Type B pancreatic cell (in vitro differentiated cells): ENCODE results near the gene HTN3. TPM values are rescaled to one million over a fixed set of nuclear protein-coding genes. Genes with fewer than 3 reads are reported as not detected.
"Not testable (repeated sequence)": the region's sequence is repeated elsewhere in the genome, so short reads cannot be mapped to it uniquely, and the experiment has no call there.

Source experiments
- DNase-seq: peaks from one replicate; pipeline ENCODE4 v3.0.0; 2021; ENCODE audit warnings: mixed read lengths; ENCODE audit not compliant: unreplicated experiment; ENCODE audit errors: extremely low spot score
- H3K27ac Mint-ChIP-seq: 2 replicates; pipeline ENCODE4 v1.8.0; 2021; ENCODE audit warnings: mild to moderate bottlenecking, mixed read lengths
- H3K27me3 Mint-ChIP-seq: 2 replicates; pipeline ENCODE4 v1.8.0; 2021; ENCODE audit warnings: mixed read lengths
- H3K36me3 Mint-ChIP-seq: 2 replicates; pipeline ENCODE4 v1.8.0; 2021; ENCODE audit warnings: mixed read lengths
- H3K4me1 Mint-ChIP-seq: one replicate; pipeline ENCODE4 v1.8.0; 2021; ENCODE audit warnings: mixed read lengths; ENCODE audit not compliant: unreplicated experiment
- H3K4me3 Mint-ChIP-seq: 2 replicates; pipeline ENCODE4 v1.8.0; 2021; ENCODE audit warnings: mild to moderate bottlenecking, mixed read lengths
- H3K9me3 Mint-ChIP-seq: 2 replicates; pipeline ENCODE4 v1.8.0; 2021; ENCODE audit warnings: mixed read lengths
- CTCF ChIP-seq: fragments of 200-600 bp; sonication (generic); conservative IDR thresholded peaks from 2 replicates; pipeline ENCODE4 v1.5.0; 2021; ENCODE audit warnings: antibody characterized with exemption, mild to moderate bottlenecking
- long read RNA-seq: library from polyadenylated mRNA; unstranded; transcript quantifications from one replicate; pipeline ENCODE4 v2.0.0, GENCODE V29; 2020
- total RNA-seq: library from RNA; stranded (reverse); gene quantifications from 2 replicates; pipeline ENCODE4 v1.2.1, GENCODE V29; 2021; ENCODE audit warnings: low replicate concordance

HTN3 gene
- total RNA-seq: not detected in 2 replicates
- long read RNA-seq: 0 reads

GRCh38 chr4:70028159-70028558, at the start of gene HTN3:
Gene HTN3, plus strand, starts transcription at chr4:70028459. Its CDS starts 2,282 bp downstream, at chr4:70030741.
- H3K36me3 Mint-ChIP-seq, DNase-seq, H3K4me1 Mint-ChIP-seq, H3K27ac Mint-ChIP-seq, H3K27me3 Mint-ChIP-seq, H3K4me3 Mint-ChIP-seq, H3K9me3 Mint-ChIP-seq: not testable (repeated sequence)

- no peaks in the 10 kb centered on the region for H3K36me3 Mint-ChIP-seq
- H3K9me3 Mint-ChIP-seq: no peaks in the 10 kb centered on the region
- H3K4me1 Mint-ChIP-seq: peaks cover 7% of the 10 kb centered on the region
- H3K27ac Mint-ChIP-seq: no peak overlapping the region
- no peak for DNase-seq
- no peak overlapping the region for H3K4me3 Mint-ChIP-seq
- no peak for TF ChIP-seq CTCF
- no peaks in the 10 kb centered on the region for H3K27me3 Mint-ChIP-seq
Measured at GRCh38 chr4:69984030-69984443, 44.2 kb upstream of the HTN3 start.

DNA sequence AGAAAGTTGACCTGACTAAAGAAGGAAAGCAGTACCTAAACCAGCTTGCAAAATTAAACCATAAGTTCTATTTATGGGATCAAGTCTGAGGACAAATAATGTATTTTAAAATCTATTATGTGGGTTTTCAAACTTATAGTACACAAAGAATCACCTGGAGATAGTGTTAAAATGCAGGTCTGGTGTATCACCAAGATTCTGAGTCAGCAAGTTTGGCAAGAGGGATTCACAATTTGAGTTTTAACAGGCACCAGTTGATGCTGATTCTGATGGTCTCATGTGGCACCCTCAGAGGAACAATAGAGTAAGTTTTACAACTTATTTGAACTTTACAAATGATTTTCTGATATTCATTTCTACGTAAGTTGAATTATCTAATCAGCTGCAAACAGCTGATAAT, 41.6 kb upstream of the HTN3 start:
- TF ChIP-seq CTCF: no peak
- no peaks in the 10 kb centered on the region for H3K27me3 Mint-ChIP-seq
- H3K27ac Mint-ChIP-seq: no peak overlapping the region
- peaks cover 7% of the 10 kb centered on the region for H3K4me1 Mint-ChIP-seq
- H3K36me3 Mint-ChIP-seq: no peaks in the 10 kb centered on the region
- H3K9me3 Mint-ChIP-seq: no peaks in the 10 kb centered on the region
- H3K4me3 Mint-ChIP-seq: no peak overlapping the region
- DNase-seq: no peak

- no peaks in the 10 kb centered on the region for H3K36me3 Mint-ChIP-seq
- no peak for DNase-seq
- H3K9me3 Mint-ChIP-seq: no peaks in the 10 kb centered on the region
Measured at GRCh38 chr4:69991016-69991415, 37.2 kb upstream of the HTN3 start.

GRCh38 chr4:69994782-69995181, 33.5 kb upstream of the HTN3 start:
- H3K4me1 Mint-ChIP-seq: no peaks in the 10 kb centered on the region
- DNase-seq: no peak
- H3K4me3 Mint-ChIP-seq: no peak overlapping the region
- H3K36me3 Mint-ChIP-seq: no peaks in the 10 kb centered on the region
- no peak overlapping the region for H3K27ac Mint-ChIP-seq
- no peaks in the 10 kb centered on the region for H3K27me3 Mint-ChIP-seq
- no peak for TF ChIP-seq CTCF
- no peaks in the 10 kb centered on the region for H3K9me3 Mint-ChIP-seq

More at GRCh38 chr4:69991016-69991415, 37.2 kb upstream of the HTN3 start:
- Mint-ChIP-seq H3K4me3 (no peak overlapping the region), H3K27me3 (no peaks in the 10 kb centered on the region), H3K4me1 (no peaks in the 10 kb centered on the region), H3K27ac (no peak overlapping the region)
- TF ChIP-seq CTCF: no peak

GRCh38 chr4:69995526-69996016, 32.7 kb upstream of the HTN3 start, which contains the start of gene STATH:
Gene STATH, plus strand, starts transcription at chr4:69995966. Its CDS starts 2,472 bp downstream, at chr4:69998438.
- DNase-seq: no peak
- Mint-ChIP-seq H3K27ac (no peak within 1 kb of the TSS), H3K9me3 (no peaks in the 10 kb centered on the region)

More at GRCh38 chr4:69995526-69996016, 32.7 kb upstream of the HTN3 start, which contains the start of gene STATH:
- no peaks in the 10 kb centered on the region for H3K27me3 Mint-ChIP-seq
- TF ChIP-seq CTCF: no peak
- no peak within 1 kb of the TSS for H3K4me3 Mint-ChIP-seq
- no peaks in the 10 kb centered on the region for H3K4me1 Mint-ChIP-seq
- H3K36me3 Mint-ChIP-seq: no peaks in the 10 kb centered on the region
